Rectal smooth muscle tissue (tissue), 1 donor: ENCODE data around the gene CLEC16A.

Experiments
- H3K27ac ChIP-seq: one replicate; pipeline ENCODE4 v1.7.0; 2013; ENCODE audit warnings: low read depth, low read length, inconsistent platforms
- H3K27me3 ChIP-seq: one replicate; pipeline ENCODE4 v1.7.0; 2013; ENCODE audit warnings: low read length; ENCODE audit not compliant: control insufficient read depth, insufficient read depth
- H3K36me3 ChIP-seq: one replicate; pipeline ENCODE4 v1.7.0; 2013; ENCODE audit warnings: low read length; ENCODE audit not compliant: control insufficient read depth, insufficient read depth
- H3K4me1 ChIP-seq: one replicate; pipeline ENCODE4 v1.7.0; 2013; ENCODE audit warnings: low read length; ENCODE audit not compliant: control insufficient read depth, insufficient read depth
- H3K4me3 ChIP-seq: one replicate; pipeline ENCODE4 v1.7.0; 2013; ENCODE audit warnings: low read length
- H3K9ac ChIP-seq: one replicate; pipeline ENCODE4 v1.7.0; 2013; ENCODE audit warnings: low read length

CLEC16A gene

GRCh38 chr16:11123666-11124065, 179.3 kb downstream of the CLEC16A start:
- H3K27me3 ChIP-seq, result no peaks in the 10 kb centered on the region
- H3K9ac ChIP-seq, result no peak overlapping the region
- H3K4me1 ChIP-seq, result peaks cover 14% of the 10 kb centered on the region
- no peak overlapping the region for H3K4me3 ChIP-seq
- H3K36me3 ChIP-seq, result peaks cover 12% of the 10 kb centered on the region
- no peak overlapping the region for H3K27ac ChIP-seq

- Histone ChIP-seq H3K27me3 (no peaks in the 10 kb centered on the region), H3K4me1 (peaks cover 24% of the 10 kb centered on the region), H3K9ac (no peak overlapping the region), H3K27ac (no peak overlapping the region), H3K4me3 (no peak overlapping the region), H3K36me3 (peaks cover 12% of the 10 kb centered on the region)
Observed at GRCh38 chr16:11125936-11126335, 181.6 kb downstream of the CLEC16A start.

- H3K27me3 ChIP-seq, result no peaks in the 10 kb centered on the region
- H3K4me3 ChIP-seq, result no peak overlapping the region
- H3K36me3 ChIP-seq, result peaks cover 12% of the 10 kb centered on the region
- no peak overlapping the region for H3K9ac ChIP-seq
- peaks cover 30% of the 10 kb centered on the region for H3K4me1 ChIP-seq
- H3K27ac ChIP-seq, result no peak overlapping the region
Observed at GRCh38 chr16:11126399-11127054, 182.2 kb downstream of the CLEC16A start.

- Histone ChIP-seq H3K36me3 (peaks cover 12% of the 10 kb centered on the region), H3K27ac (peak overlapping the region; percentile 80)
Observed at GRCh38 chr16:11127610-11128195, 183.3 kb downstream of the CLEC16A start.

GRCh38 chr16:11128211-11129141, 184.1 kb downstream of the CLEC16A start:
- Histone ChIP-seq H3K36me3 (peaks cover 12% of the 10 kb centered on the region), H3K9ac (no peak overlapping the region), H3K27ac (peak overlapping the region; percentile 80), H3K27me3 (no peaks in the 10 kb centered on the region), H3K4me3 (no peak overlapping the region), H3K4me1 (peaks cover 39% of the 10 kb centered on the region)

More at GRCh38 chr16:11127610-11128195, 183.3 kb downstream of the CLEC16A start:
- peaks cover 34% of the 10 kb centered on the region for H3K4me1 ChIP-seq
- no peaks in the 10 kb centered on the region for H3K27me3 ChIP-seq
- no peak overlapping the region for H3K4me3 ChIP-seq
- no peak overlapping the region for H3K9ac ChIP-seq

GRCh38 chr16:11129378-11129781, 185.0 kb downstream of the CLEC16A start:
- Histone ChIP-seq H3K36me3 (peaks cover 9% of the 10 kb centered on the region), H3K27me3 (no peaks in the 10 kb centered on the region), H3K9ac (no peak overlapping the region), H3K4me1 (peaks cover 44% of the 10 kb centered on the region), H3K27ac (peak overlapping the region; percentile 80), H3K4me3 (no peak overlapping the region)

- H3K4me1 ChIP-seq, result peaks cover 44% of the 10 kb centered on the region
Observed at GRCh38 chr16:11130978-11131665, 186.8 kb downstream of the CLEC16A start.

GRCh38 chr16:11131706-11132105, 187.3 kb downstream of the CLEC16A start:
- peaks cover 44% of the 10 kb centered on the region for H3K4me1 ChIP-seq
- no peaks in the 10 kb centered on the region for H3K27me3 ChIP-seq
- H3K4me3 ChIP-seq, result no peak overlapping the region
- H3K27ac ChIP-seq, result peak overlapping the region; percentile 71
- no peak overlapping the region for H3K9ac ChIP-seq
- peaks cover under 1% of the 10 kb centered on the region for H3K36me3 ChIP-seq

More at GRCh38 chr16:11130978-11131665, 186.8 kb downstream of the CLEC16A start:
- H3K4me3 ChIP-seq, result no peak overlapping the region
- H3K27me3 ChIP-seq, result no peaks in the 10 kb centered on the region
- H3K9ac ChIP-seq, result no peak overlapping the region
- peak overlapping the region; percentile 71 for H3K27ac ChIP-seq
- H3K36me3 ChIP-seq, result peaks cover 4% of the 10 kb centered on the region

- Histone ChIP-seq H3K4me3 (no peak overlapping the region), H3K27me3 (no peaks in the 10 kb centered on the region), H3K27ac (peak overlapping the region; percentile 28), H3K36me3 (no peaks in the 10 kb centered on the region), H3K9ac (no peak overlapping the region), H3K4me1 (peaks cover 37% of the 10 kb centered on the region)
Observed at GRCh38 chr16:11133344-11133943, 189.1 kb downstream of the CLEC16A start.

GRCh38 chr16:11134722-11135463, 190.5 kb downstream of the CLEC16A start:
- H3K4me3 ChIP-seq, result no peak overlapping the region
- no peaks in the 10 kb centered on the region for H3K27me3 ChIP-seq
- no peaks in the 10 kb centered on the region for H3K36me3 ChIP-seq
- no peak overlapping the region for H3K27ac ChIP-seq
- no peak overlapping the region for H3K9ac ChIP-seq
- peaks cover 32% of the 10 kb centered on the region for H3K4me1 ChIP-seq

- H3K4me3 ChIP-seq, result no peak overlapping the region
- no peak overlapping the region for H3K27ac ChIP-seq
- no peaks in the 10 kb centered on the region for H3K36me3 ChIP-seq
- H3K9ac ChIP-seq, result no peak overlapping the region
- no peaks in the 10 kb centered on the region for H3K27me3 ChIP-seq
- H3K4me1 ChIP-seq, result peaks cover 27% of the 10 kb centered on the region
Observed at GRCh38 chr16:11135464-11135973, 191.2 kb downstream of the CLEC16A start.
